Measurements from ENCODE around the gene ZFYVE28. TPM values are rescaled to one million over a fixed set of nuclear protein-coding genes. Genes with fewer than 3 reads are reported as not detected.

ZFYVE28 gene
- total RNA-seq, 1 donor from 2014 or later, result 3.3 TPM

- no peak for DNase-seq (ENCODE audit: low spot score, unreplicated experiment)
- no peak for TF ChIP-seq CTCF (IDR thresholded peaks at IDR 0.05; ENCODE audit: unreplicated experiment)
- Mint-ChIP-seq H3K9me3 (ENCODE audit: low read depth) (peaks cover 6% of the 10 kb centered on the region), H3K36me3 (ENCODE audit: insufficient read depth) (peaks cover 2% of the 10 kb centered on the region), H3K4me3 (ENCODE audit: low read depth) (no peak overlapping the region), H3K27ac (no peak overlapping the region), H3K4me1 (ENCODE audit: low read depth) (peaks cover 4% of the 10 kb centered on the region), H3K27me3 (peaks cover 4% of the 10 kb centered on the region)
Measured at GRCh38 chr4:2292646-2293108, 125.8 kb downstream of the ZFYVE28 start.

- Mint-ChIP-seq H3K4me3 (ENCODE audit: low read depth) (no peak overlapping the region), H3K9me3 (ENCODE audit: low read depth) (peaks cover 6% of the 10 kb centered on the region), H3K4me1 (ENCODE audit: low read depth) (peaks cover 4% of the 10 kb centered on the region), H3K27ac (no peak overlapping the region), H3K36me3 (ENCODE audit: insufficient read depth) (peaks cover 2% of the 10 kb centered on the region), H3K27me3 (no peaks in the 10 kb centered on the region)
- no peak for TF ChIP-seq CTCF (IDR thresholded peaks at IDR 0.05; ENCODE audit: unreplicated experiment)
- DNase-seq (ENCODE audit: low spot score, unreplicated experiment), result no peak
Measured at GRCh38 chr4:2291705-2292645, 126.5 kb downstream of the ZFYVE28 start.

GRCh38 chr4:2290974-2291704, 127.3 kb downstream of the ZFYVE28 start:
- no peak for DNase-seq (ENCODE audit: low spot score, unreplicated experiment)
- Mint-ChIP-seq H3K9me3 (ENCODE audit: low read depth) (peaks cover 6% of the 10 kb centered on the region), H3K27me3 (no peaks in the 10 kb centered on the region), H3K27ac (no peak overlapping the region), H3K4me1 (ENCODE audit: low read depth) (peaks cover 1% of the 10 kb centered on the region), H3K4me3 (ENCODE audit: low read depth) (no peak overlapping the region), H3K36me3 (ENCODE audit: insufficient read depth) (peaks cover 2% of the 10 kb centered on the region)
- TF ChIP-seq CTCF (IDR thresholded peaks at IDR 0.05; ENCODE audit: unreplicated experiment), result no peak

- peaks cover 6% of the 10 kb centered on the region for H3K9me3 Mint-ChIP-seq (ENCODE audit: low read depth)
- no peaks in the 10 kb centered on the region for H3K4me1 Mint-ChIP-seq (ENCODE audit: low read depth)
- no peak overlapping the region for H3K27ac Mint-ChIP-seq
- H3K4me3 Mint-ChIP-seq (ENCODE audit: low read depth), result no peak overlapping the region
- no peak for DNase-seq (ENCODE audit: low spot score, unreplicated experiment)
- peaks cover 2% of the 10 kb centered on the region for H3K36me3 Mint-ChIP-seq (ENCODE audit: insufficient read depth)
- H3K27me3 Mint-ChIP-seq, result no peaks in the 10 kb centered on the region
- no peak for TF ChIP-seq CTCF (IDR thresholded peaks at IDR 0.05; ENCODE audit: unreplicated experiment)
Measured at GRCh38 chr4:2290488-2290887, 128.0 kb downstream of the ZFYVE28 start.

- Mint-ChIP-seq H3K27me3 (no peaks in the 10 kb centered on the region), H3K4me3 (ENCODE audit: low read depth) (no peak overlapping the region), H3K27ac (no peak overlapping the region), H3K4me1 (ENCODE audit: low read depth) (no peaks in the 10 kb centered on the region), H3K9me3 (ENCODE audit: low read depth) (peaks cover 6% of the 10 kb centered on the region), H3K36me3 (ENCODE audit: insufficient read depth) (peaks cover 2% of the 10 kb centered on the region)
- no peak for DNase-seq (ENCODE audit: low spot score, unreplicated experiment)
- TF ChIP-seq CTCF (IDR thresholded peaks at IDR 0.05; ENCODE audit: unreplicated experiment), result no peak
Measured at GRCh38 chr4:2289955-2290333, 128.5 kb downstream of the ZFYVE28 start.
